HepG2 (cell line): ENCODE data around the gene PSMB8. TPM values are rescaled to one million over a fixed set of nuclear protein-coding genes. Genes with fewer than 3 reads are reported as not detected.

ENCODE experiments used
- ATAC-seq: fragments of 200-7000 bp; cut with Tn5 transposase; 3 replicates; pipeline ENCODE4 v1.9.1; 2020; ENCODE audit warnings: mild to moderate bottlenecking, moderate library complexity
- BruUV-seq: library from RNA; stranded (reverse); fragments of 400-500 nt; replicated peaks from 2 replicates; lab custom pipeline; 2021; lab: Mats Ljungman, UMichigan
- CTCF ChIA-PET: fragments of 300-600 bp; formaldehyde crosslinking; extraction: SDS; loops from one replicate; lab custom pipeline; 2021; ENCODE audit warnings: low total read pairs, inconsistent platforms, low intra/inter-chr PET ratio; lab: Yijun Ruan, JAX
- POLR2A ChIA-PET: fragments of 350-600 bp; sonication (Branson Sonifier 250); formaldehyde crosslinking; loops from one replicate; lab custom pipeline; 2020; ENCODE audit warnings: antibody characterized with exemption, inconsistent platforms; lab: Yijun Ruan, JAX
- DNase-seq: peaks from one replicate; pipeline ENCODE4 v3.0.0-alpha.2; 2015; ENCODE audit warnings: low spot score
- FAIRE-seq: peaks from 3 replicates; lab custom pipeline; 2011; peaks lifted over from hg19 to GRCh38; lab: Jason Lieb, UNC
- H2AFZ ChIP-seq: one replicate; pipeline ENCODE4 v1.6.1; 2011; ENCODE audit warnings: low read length, inconsistent platforms
- H3K27ac ChIP-seq: fragments of 300-600 bp; 3 replicates; pipeline ENCODE4 v1.8.0; 2011; ENCODE audit warnings: mixed run types, mild to moderate bottlenecking, mixed read lengths, low read length, inconsistent platforms; ENCODE audit not compliant: insufficient read depth; ENCODE audit errors: extremely low read length
- H3K27me3 ChIP-seq, 2 experiments: fragments of 200-600 bp in 1 of 2; 2 replicates in 1 of 2; 3 replicates in 1 of 2; pipeline versions ENCODE4 v1.6.0 to v1.8.0; 2011; ENCODE audit warnings: low read length in 2 of 2, mild to moderate bottlenecking in 2 of 2, moderate library complexity in 2 of 2, inconsistent platforms in 1 of 2; ENCODE audit not compliant: insufficient read depth in 2 of 2, control insufficient read depth in 1 of 2
- H3K36me3 ChIP-seq, 2 experiments: fragments of 200-600 bp in 1 of 2; replicated peaks in 1 of 2; 2 replicates in 1 of 2; 3 replicates in 1 of 2; pipeline versions ENCODE4 v1.5.1 to v1.8.0; 2011; ENCODE audit warnings: low read length in 2 of 2, inconsistent platforms in 1 of 2; ENCODE audit not compliant: insufficient read depth in 2 of 2, control insufficient read depth in 1 of 2
- H3K4me1 ChIP-seq: 2 replicates; pipeline ENCODE4 v1.5.1; 2012; ENCODE audit warnings: low read length, inconsistent platforms; ENCODE audit not compliant: insufficient read depth
- H3K4me2 ChIP-seq: 2 replicates; pipeline ENCODE4 v1.6.0; 2011; ENCODE audit warnings: low read depth, low read length, inconsistent platforms
- H3K4me3 ChIP-seq, 3 experiments: fragments of 200-600 bp in 1 of 3; sonication (generic), shearing (Covaris generic) in 1 of 3; replicated peaks in 1 of 3; 2 replicates each; pipeline ENCODE4 v1.5.1; 2011 to 2016; ENCODE audit warnings: low read length in 3 of 3, inconsistent platforms in 2 of 3, low read depth in 2 of 3, mild to moderate bottlenecking in 2 of 3, control low read depth in 1 of 3, mixed read lengths in 1 of 3; ENCODE audit not compliant: insufficient read depth in 1 of 3
- H3K79me2 ChIP-seq: one replicate; pipeline ENCODE4 v1.6.1; 2011; ENCODE audit warnings: low read length, inconsistent platforms; ENCODE audit not compliant: insufficient read depth
- H3K9ac ChIP-seq: 2 replicates; pipeline ENCODE4 v1.6.0; 2011; ENCODE audit warnings: mild to moderate bottlenecking, low read depth, low read length, inconsistent platforms; ENCODE audit not compliant: insufficient read depth
- H3K9me3 ChIP-seq: 2 replicates; pipeline ENCODE4 v1.5.1; 2012; ENCODE audit warnings: mild to moderate bottlenecking, low read length
- H4K20me1 ChIP-seq: 2 replicates; pipeline ENCODE4 v1.6.0; 2011; ENCODE audit warnings: inconsistent platforms, mild to moderate bottlenecking, low read length, moderate library complexity; ENCODE audit not compliant: insufficient read depth
- AGO1 ChIP-seq: fragments of 200-400 bp; formaldehyde crosslinking; IDR thresholded peaks from 2 replicates; pipeline ENCODE4 v1.6.1; 2017; ENCODE audit warnings: mild to moderate bottlenecking, low read depth, low read length, moderate library complexity; ENCODE audit not compliant: poor library complexity, severe bottlenecking
- GTF3A ChIP-seq: sonication (generic); formaldehyde crosslinking; conservative IDR thresholded peaks from 2 replicates; pipeline ENCODE4 v1.4.0; 2020; ENCODE audit warnings: mild to moderate bottlenecking, missing genetic modification reagents
- KLF12 ChIP-seq: sonication (generic); formaldehyde crosslinking; IDR thresholded peaks from 2 replicates; pipeline ENCODE4 v1.4.0; 2020; ENCODE audit warnings: missing genetic modification reagents, borderline replicate concordance
- PRDM10 ChIP-seq: sonication (generic); formaldehyde crosslinking; IDR thresholded peaks from 2 replicates; pipeline ENCODE4 v1.4.0; 2020; ENCODE audit warnings: low read depth, missing genetic modification reagents
- RARA ChIP-seq: IDR thresholded peaks from 2 replicates; pipeline ENCODE4 v1.6.1; 2016; ENCODE audit warnings: missing genetic modification reagents, missing compliant biosample characterization
- SMAD9 ChIP-seq: sonication (generic); formaldehyde crosslinking; IDR thresholded peaks from 2 replicates; pipeline ENCODE4 v1.5.1; 2020; ENCODE audit warnings: mild to moderate bottlenecking, missing genetic modification reagents
- SYNCRIP ChIP-seq: fragments of 200-400 bp; formaldehyde crosslinking; IDR thresholded peaks from 2 replicates; pipeline ENCODE4 v1.6.1; 2018; ENCODE audit warnings: mild to moderate bottlenecking, low read depth, low read length; ENCODE audit not compliant: insufficient read depth
- ZBED4 ChIP-seq: sonication (generic); formaldehyde crosslinking; IDR thresholded peaks from 2 replicates; pipeline ENCODE4 v1.4.0; 2020; ENCODE audit warnings: missing genetic modification reagents, borderline replicate concordance
- ZMYM4 ChIP-seq: sonication (generic); formaldehyde crosslinking; IDR thresholded peaks from 2 replicates; pipeline ENCODE4 v1.8.1; 2023; ENCODE audit warnings: mild to moderate bottlenecking, missing genetic modification reagents
- ZNF256 ChIP-seq: sonication (generic); formaldehyde crosslinking; conservative IDR thresholded peaks from 2 replicates; pipeline ENCODE4 v1.4.0; 2020; ENCODE audit warnings: missing genetic modification reagents
- ZNF275 ChIP-seq: sonication (generic); formaldehyde crosslinking; IDR thresholded peaks from 2 replicates; pipeline ENCODE4 v1.8.0; 2022; ENCODE audit warnings: missing genetic modification reagents, mild to moderate bottlenecking, inconsistent platforms, borderline replicate concordance
- ZNF414 ChIP-seq: sonication (generic); formaldehyde crosslinking; IDR thresholded peaks from 2 replicates; pipeline ENCODE4 v1.5.0; 2020; ENCODE audit warnings: missing genetic modification reagents
- ZNF569 ChIP-seq: sonication (generic); formaldehyde crosslinking; IDR thresholded peaks from 2 replicates; pipeline ENCODE4 v1.5.0; 2020; ENCODE audit warnings: mild to moderate bottlenecking, missing genetic modification reagents, moderate library complexity, borderline replicate concordance
- WGBS: methylation state at CpG from one replicate; pipeline ENCODE4 v1.1.6; 2017; ENCODE audit warnings: low lambda C conversion rate; 5-methylcytosine and 5-hydroxymethylcytosine counted together
- in situ Hi-C: cut with HindIII; loops from 2 replicates; pipeline ENCODE4 v1.10.0; 2017; ENCODE audit warnings: low pct_unique_long_range_greater_than_20kb; ENCODE audit not compliant: extremely low pct_ligation_motif_present
- intact Hi-C: fragments of 100-400 bp; cut with micrococcal nuclease; formaldehyde crosslinking; loops from one replicate; pipeline ENCODE4 v1.10.0; 2022; ENCODE audit not compliant: unreplicated experiment
- polyA plus RNA-seq, 8 experiments: library from polyadenylated mRNA; depleted of rRNA in 3 of 8; stranded (reverse) in 7 of 8; unstranded in 1 of 8; fragments of >200 nt; fragmentation: Illumina TruSeq in 4 of 8; extraction: Trizol in 4 of 8; gene quantifications; 2 replicates each; pipeline versions ENCODE4 v1.2.1 to v1.2.3, GENCODE V29; 2011 to 2016; ENCODE audit warnings: low read depth in 4 of 8, missing spikeins in 1 of 8, mixed read lengths in 1 of 8; ENCODE audit not compliant: insufficient read depth in 1 of 8
- total RNA-seq, 5 experiments: library from RNA; depleted of rRNA; stranded (reverse); fragments of >200 nt; fragmentation: Illumina TruSeq; extraction: Trizol; gene quantifications; 2 replicates each; pipeline ENCODE4 v1.2.3, GENCODE V29; 2016; ENCODE audit warnings: low read depth in 1 of 5

The PSMB8 gene
- total and polyA plus RNA-seq, 2 of the 13 experiments (the other 11 are each of a cell fraction or from before 2014, with no cell fraction given): 30.7 to 64.7 TPM

- Histone ChIP-seq H3K36me3 (peaks cover 0 to 6% of the 10 kb centered on the region in 2 experiments; a peak in 1 of 5 replicates), H4K20me1 (no peaks in the 10 kb centered on the region), H2AFZ (no peak overlapping the region), H3K4me3 (peak overlapping the region; percentile 93 to 96 (median 95)), H3K27ac (peak overlapping the region; percentile 62), H3K9me3 (no peaks in the 10 kb centered on the region), H3K4me2 (peak overlapping the region; percentile 98), H3K4me1 (peaks cover 26% of the 10 kb centered on the region), H3K9ac (peak overlapping the region; percentile 72), H3K27me3 (no peaks in the 10 kb centered on the region; a peak in 1 of 5 replicates), H3K79me2 (no peaks in the 10 kb centered on the region)
- ATAC-seq (peak; percentile 56), FAIRE-seq (no peak), DNase-seq (no peak)
- no TSS peak for BruUV-seq
- ChIA-PET POLR2A (interaction anchor here (0.6 to 3.8 kb wide), 6 partner anchors 8 to 118 kb away, joined by 4 to 69 read pairs (median 26); partner anchors contain the start of genes BRD2, PSMB8 and TAP2), CTCF (interaction anchor here (0.7 to 2.4 kb wide), 4 partner anchors 11 to 27 kb away, joined by 4 to 39 read pairs (median 4); partner anchors contain the start of gene TAP2)
- intact Hi-C loops (loop anchor here (1.0 kb wide), 2 partner anchors 9 to 15 kb away; partner anchors contain the start of genes PSMB8 and TAP2), in situ Hi-C loops (no loop called here)
- WGBS: under 1% methylated on average over 22 of the region's 41 CpGs
- TF ChIP-seq ZBED4: peak; percentile 6; the same call in 1 of the 2 replicates
- no peak for TF ChIP-seq SMAD9
- TF ChIP-seq PRDM10 (CRISPR knock-in tag): no peak
- no peak for TF ChIP-seq ZNF275 (CRISPR knock-in tag)
- no peak for TF ChIP-seq ZNF414 (CRISPR knock-in tag)
- peak; percentile 53 for TF ChIP-seq AGO1
- TF ChIP-seq KLF12 (CRISPR knock-in tag): no peak
- no peak for TF ChIP-seq RARA
- TF ChIP-seq GTF3A: no peak
- TF ChIP-seq ZMYM4 (CRISPR knock-in tag): no peak
- no peak for TF ChIP-seq SYNCRIP
- TF ChIP-seq ZNF569: no peak
- TF ChIP-seq ZNF256: no peak
Measured at GRCh38 chr6:32852844-32853540, 9.1 kb upstream of the PSMB8 start.
